Germinal center (tissue), 1 donor: Measurements from ENCODE around the gene CTSW.

ENCODE experiments used
- DNase-seq: peaks from one replicate; pipeline ENCODE4 v3.0.0; 2012; ENCODE audit warnings: mixed read lengths, low spot score

Gene CTSW

GRCh38 chr11:65903715-65904114 lies 24.1 kb downstream of the CTSW start:
- no peak for DNase-seq

DNA sequence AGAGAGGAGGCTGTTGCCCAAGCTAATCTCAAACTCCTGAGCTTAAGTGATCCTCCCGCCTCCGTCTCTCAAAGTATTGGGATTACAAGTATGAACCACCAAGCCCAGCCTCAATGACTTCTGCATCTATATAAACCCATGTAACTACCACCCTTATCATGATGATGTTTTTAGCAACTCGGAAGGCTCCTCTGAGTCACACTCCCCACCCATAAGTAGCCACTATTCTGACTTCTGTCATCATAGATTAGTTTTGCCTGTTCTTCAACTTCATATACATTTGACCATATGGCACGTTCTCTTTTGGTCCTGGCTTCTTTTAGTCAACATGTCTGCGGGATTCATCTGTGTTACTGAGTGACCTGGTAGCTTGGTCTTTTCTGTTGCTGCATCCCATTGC lies 27.0 kb downstream of the CTSW start:
- DNase-seq: no peak

DNA sequence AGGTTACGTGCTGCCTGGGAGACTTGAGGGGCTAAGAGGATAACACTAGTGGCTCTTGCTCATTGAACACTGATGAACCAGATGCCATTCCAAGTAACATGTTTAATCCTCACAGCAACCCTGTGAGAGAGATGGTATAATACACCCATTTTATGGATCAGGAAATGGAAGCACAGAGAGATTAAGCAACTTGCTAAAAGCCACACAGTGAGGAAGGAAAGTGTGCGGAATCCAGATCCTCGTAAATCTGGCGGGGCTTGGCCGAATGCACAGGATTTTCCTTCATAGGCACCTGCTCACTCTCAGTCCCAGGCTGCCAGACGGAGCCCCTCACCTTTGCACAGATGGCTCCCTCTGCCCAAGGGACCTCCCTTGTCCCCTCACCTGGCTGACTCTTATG lies 28.2 kb downstream of the CTSW start:
- no peak for DNase-seq

GRCh38 chr11:65911682-65912568 lies 32.3 kb downstream of the CTSW start:
- DNase-seq: no peak

DNA sequence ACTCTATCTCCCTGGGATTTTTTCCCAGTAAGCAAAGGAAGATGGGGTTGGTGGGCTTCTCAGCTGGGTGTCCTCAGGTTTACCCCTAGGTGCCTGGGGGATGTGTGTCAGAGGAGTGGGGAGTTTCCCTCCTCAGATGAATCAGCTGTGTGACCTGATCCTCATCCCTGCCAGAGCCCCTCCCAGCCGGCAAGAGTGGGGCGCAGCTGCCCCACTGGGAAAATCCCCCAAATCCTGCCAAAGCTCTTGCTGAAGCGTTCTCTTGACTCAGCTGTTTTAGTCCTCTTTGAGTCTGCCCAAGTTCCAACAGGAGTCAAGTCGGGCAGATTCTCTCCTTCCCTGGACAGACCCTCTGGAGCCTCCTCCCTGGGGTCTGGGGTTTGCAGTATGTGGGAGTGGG lies 33.2 kb downstream of the CTSW start:
- DNase-seq: no peak

GRCh38 chr11:65915101-65915820 lies 35.6 kb downstream of the CTSW start:
- DNase-seq: no peak

GRCh38 chr11:65915821-65916251 lies 36.2 kb downstream of the CTSW start:
- DNase-seq: no peak

GRCh38 chr11:65916391-65916790 lies 36.8 kb downstream of the CTSW start:
- DNase-seq: no peak

DNA sequence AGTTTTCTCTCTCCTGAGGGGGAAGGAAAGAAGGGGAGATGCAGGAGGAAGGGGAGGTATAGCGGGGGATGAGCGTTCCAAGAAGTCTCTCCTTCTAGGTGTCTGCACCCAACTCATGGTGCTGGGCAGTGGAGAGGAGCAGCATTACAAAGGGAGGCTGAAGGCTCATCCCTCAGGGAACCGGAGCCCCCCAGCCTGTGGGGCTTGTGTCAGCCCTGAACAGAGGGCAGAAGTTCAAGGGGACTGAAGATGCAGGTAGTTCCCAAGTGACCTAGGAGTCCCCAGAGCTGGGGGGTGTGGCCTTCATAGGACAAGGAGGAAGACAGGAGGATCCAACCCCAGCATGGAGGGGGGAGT lies 37.4 kb downstream of the CTSW start:
- DNase-seq: no peak

DNA sequence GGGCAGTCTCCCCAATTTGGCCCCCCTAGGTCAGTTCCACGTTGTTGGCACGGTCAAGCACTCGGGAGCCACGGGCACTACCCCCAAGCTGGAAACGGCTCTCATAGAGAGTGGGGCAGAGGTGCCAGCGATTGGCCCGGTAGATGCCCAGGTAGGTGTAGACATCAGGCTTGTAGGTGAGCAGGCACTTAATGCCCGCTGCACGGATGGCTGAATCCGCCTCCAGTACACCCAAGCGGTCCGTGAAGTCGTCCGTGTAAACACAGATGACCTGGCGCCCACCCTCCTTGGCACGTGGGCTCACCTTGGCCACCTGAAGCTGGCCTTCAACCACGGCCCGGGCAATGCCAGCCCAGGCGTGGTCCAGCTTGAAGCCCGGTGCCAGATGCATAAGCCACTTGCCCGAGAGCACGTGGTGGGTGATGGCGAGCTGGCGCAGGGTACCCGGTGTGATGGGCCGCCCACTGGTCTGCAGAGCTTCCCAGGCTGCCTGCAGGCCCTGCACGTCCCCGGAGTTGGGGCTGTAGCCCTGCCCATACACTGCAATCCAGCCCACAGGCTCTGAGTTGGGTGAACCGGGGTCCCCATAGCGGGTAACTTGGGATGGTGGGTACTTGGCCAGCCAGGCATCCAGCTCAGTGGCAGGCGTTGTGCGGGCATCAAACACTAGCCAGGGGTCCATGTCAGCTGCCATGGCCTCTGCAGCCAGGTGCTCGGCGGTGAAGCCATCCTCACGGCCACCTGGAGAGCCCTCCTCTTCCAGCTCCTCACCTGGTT lies 38.0 kb downstream of the CTSW start:
- no peak for DNase-seq

GRCh38 chr11:65918211-65919140 lies 38.8 kb downstream of the CTSW start, which contains the start of gene C11orf68:
C11orf68 (minus strand) TSS chr11:65919062; CDS start chr11:65919031, 31 bp downstream.
- no peak for DNase-seq

- peak; percentile 99 for DNase-seq
Observed at GRCh38 chr11:65919141-65919572, 39.5 kb downstream of the CTSW start, which contains the start of gene DRAP1. DRAP1 (plus strand) TSS chr11:65919426; CDS start chr11:65919502, 76 bp downstream.

DNA sequence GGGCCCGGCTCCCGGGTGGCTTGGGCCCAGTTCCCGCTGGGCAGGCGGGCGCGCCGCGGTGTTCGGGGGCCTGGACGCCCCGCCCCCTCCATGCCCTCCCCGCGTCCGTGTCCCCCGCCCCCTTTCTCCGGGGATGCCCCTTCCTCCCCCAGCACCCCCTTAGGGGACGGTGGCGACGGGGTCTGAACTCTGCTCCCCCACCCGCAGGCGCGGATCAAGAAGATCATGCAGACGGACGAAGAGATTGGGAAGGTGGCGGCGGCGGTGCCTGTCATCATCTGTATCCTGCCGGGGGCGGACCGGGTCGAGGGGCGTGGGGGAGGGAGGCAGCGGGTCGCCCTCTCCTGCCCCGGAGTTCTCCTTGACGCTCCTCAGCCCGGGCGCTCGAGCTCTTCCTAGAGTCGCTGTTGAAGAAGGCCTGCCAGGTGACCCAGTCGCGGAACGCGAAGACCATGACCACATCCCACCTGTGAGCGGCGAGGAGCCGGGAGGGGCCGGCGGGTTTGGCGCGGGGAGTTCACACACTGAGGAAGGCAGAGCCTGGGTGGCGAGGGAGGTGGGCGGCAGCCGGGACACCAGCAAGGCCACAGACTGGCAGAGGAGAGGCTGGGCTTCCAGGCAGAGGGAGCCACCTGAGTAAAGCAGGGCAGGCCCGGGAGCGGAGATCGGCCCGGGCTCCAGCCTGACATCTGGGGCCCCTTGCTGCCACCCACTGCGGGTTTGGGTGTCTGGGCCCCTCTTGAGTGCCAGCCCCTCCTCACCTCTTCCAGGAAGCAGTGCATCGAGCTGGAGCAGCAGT lies 40.1 kb downstream of the CTSW start:
- peak; percentile 65 for DNase-seq

DNA sequence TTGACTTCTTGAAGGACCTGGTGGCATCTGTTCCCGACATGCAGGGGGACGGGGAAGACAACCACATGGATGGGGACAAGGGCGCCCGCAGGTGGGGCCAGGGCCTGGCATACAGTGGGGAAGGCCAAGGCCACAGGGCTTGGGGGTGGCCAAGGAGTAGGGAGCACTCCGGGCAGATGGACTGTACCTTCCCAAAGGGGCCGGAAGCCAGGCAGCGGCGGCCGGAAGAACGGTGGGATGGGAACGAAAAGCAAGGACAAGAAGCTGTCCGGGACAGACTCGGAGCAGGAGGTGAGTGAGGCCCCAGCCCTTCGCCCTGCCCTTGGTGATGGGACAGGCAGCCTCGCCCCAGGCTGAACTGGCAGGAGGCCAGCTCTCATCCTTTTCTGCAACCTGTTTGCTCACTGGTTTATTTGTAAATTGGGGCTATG lies 40.8 kb downstream of the CTSW start:
- no peak for DNase-seq

GRCh38 chr11:65921033-65921555 lies 41.5 kb downstream of the CTSW start:
- no peak for DNase-seq

DNA sequence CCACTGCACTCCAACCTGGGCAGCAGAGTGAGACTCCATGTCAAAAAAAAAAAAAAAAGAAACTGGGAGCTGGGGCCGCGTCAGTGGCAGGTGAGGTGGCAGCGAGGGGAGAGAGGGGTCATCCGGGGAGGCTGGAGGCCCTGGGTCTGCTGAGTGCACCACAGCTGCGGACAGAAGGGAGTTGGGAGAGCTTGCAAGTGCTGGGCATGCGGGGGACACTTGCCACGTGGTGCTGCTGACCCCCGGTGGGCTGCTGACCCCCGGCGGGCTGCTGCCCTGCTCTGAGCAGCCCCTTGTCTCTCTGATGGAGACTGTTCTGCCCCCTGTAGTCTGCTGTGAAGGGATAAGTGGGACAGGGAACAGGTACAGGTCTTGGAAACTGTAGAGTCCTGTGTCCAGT lies 42.2 kb downstream of the CTSW start:
- no peak for DNase-seq

DNA sequence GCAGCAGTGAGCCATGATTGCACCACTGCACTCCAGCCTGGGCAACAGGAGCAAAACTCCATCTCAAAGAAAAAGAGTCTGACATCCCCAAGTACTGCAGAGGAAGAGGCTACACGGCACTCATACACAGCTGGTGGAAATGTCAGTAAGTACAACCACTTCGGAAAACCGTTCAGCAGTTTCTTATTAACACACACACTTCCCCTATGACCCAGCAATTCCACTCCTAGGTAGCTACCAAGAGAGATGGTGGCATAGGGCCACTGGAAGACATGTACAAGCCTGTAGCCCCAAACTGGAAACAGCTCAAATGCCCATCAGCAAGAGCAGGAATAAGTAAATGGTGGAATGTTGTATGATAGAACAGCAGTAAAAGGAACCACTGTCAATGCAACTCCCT lies 42.9 kb downstream of the CTSW start:
- DNase-seq: no peak

GRCh38 chr11:65925397-65925796 lies 45.8 kb downstream of the CTSW start:
- DNase-seq: no peak

GRCh38 chr11:65927904-65928397 lies 48.3 kb downstream of the CTSW start:
- peak; percentile 89 for DNase-seq

- DNase-seq: no peak
Observed at GRCh38 chr11:65928667-65929066, 49.0 kb downstream of the CTSW start.
